Endothelial cell of umbilical vein (primary cell): ENCODE measurements around the gene PGAM4. TPM values are rescaled to one million over a fixed set of nuclear protein-coding genes. Genes with fewer than 3 reads are reported as not detected.

Experiments used
- BruUV-seq: library from RNA; stranded (reverse); fragments of 400-500 nt; replicated peaks from 2 replicates; lab custom pipeline; 2021; lab: Mats Ljungman, UMichigan
- CTCF ChIA-PET: fragments of 300-600, 350-600 bp; sonication (Branson Sonifier 250); formaldehyde crosslinking; loops from one replicate; lab custom pipeline; 2021; ENCODE audit warnings: antibody characterized with exemption, inconsistent platforms; lab: Charles Lee
- POLR2A ChIA-PET: fragments of 300-600, 350-600 bp; sonication (Branson Sonifier 250); formaldehyde crosslinking; loops from one replicate; lab custom pipeline; 2021; ENCODE audit warnings: antibody characterized with exemption, inconsistent platforms; lab: Charles Lee
- DNase-seq: peaks from one replicate; pipeline ENCODE4 v3.0.0-alpha.2; 2011; ENCODE audit warnings: low read depth, low spot score
- FAIRE-seq: peaks from 2 replicates; lab custom pipeline; 2011; peaks lifted over from hg19 to GRCh38; lab: Jason Lieb, UNC
- H2AFZ ChIP-seq: 2 replicates; pipeline ENCODE4 v1.6.0; 2012; ENCODE audit warnings: low read depth, low read length, control low read depth, inconsistent platforms
- H3K27ac ChIP-seq: 2 replicates; pipeline ENCODE4 v1.5.1; 2011; ENCODE audit warnings: low read depth, mild to moderate bottlenecking, control low read depth, low read length, moderate library complexity; ENCODE audit not compliant: insufficient read depth
- H3K27me3 ChIP-seq, 2 experiments: 2 replicates each; pipeline versions ENCODE4 v1.6.0 to v1.6.1; 2011; ENCODE audit warnings: low read length in 2 of 2, mixed read lengths in 1 of 2; ENCODE audit not compliant: control insufficient read depth in 2 of 2, insufficient read depth in 2 of 2
- H3K36me3 ChIP-seq, 2 experiments: 2 replicates in 1 of 2; 3 replicates in 1 of 2; pipeline ENCODE4 v1.5.1; 2011; ENCODE audit warnings: low read length in 2 of 2, mild to moderate bottlenecking in 1 of 2, moderate library complexity in 1 of 2; ENCODE audit not compliant: control insufficient read depth in 2 of 2, insufficient read depth in 2 of 2; ENCODE audit errors: extremely low read depth in 1 of 2
- H3K4me1 ChIP-seq: 3 replicates; pipeline ENCODE4 v1.5.1; 2011; ENCODE audit warnings: mild to moderate bottlenecking, low read length; ENCODE audit not compliant: control insufficient read depth, insufficient read depth; ENCODE audit errors: extremely low read depth
- H3K4me2 ChIP-seq: 2 replicates; pipeline ENCODE4 v1.6.1; 2011; ENCODE audit warnings: low read length, control low read depth, mixed read lengths; ENCODE audit not compliant: insufficient read depth
- H3K4me3 ChIP-seq, 3 experiments: fragments of 200-600 bp in 1 of 3; sonication (generic), shearing (Covaris generic) in 1 of 3; replicated peaks in 1 of 3; 2 replicates each; pipeline ENCODE4 v1.5.1; 2011 to 2016; ENCODE audit warnings: control low read depth in 3 of 3, low read length in 3 of 3, mild to moderate bottlenecking in 2 of 3, inconsistent platforms in 1 of 3, low read depth in 1 of 3, moderate library complexity in 1 of 3; ENCODE audit not compliant: insufficient read depth in 1 of 3
- H3K79me2 ChIP-seq: 2 replicates; pipeline ENCODE4 v1.6.0; 2012; ENCODE audit warnings: low read length, inconsistent platforms; ENCODE audit not compliant: control insufficient read depth, insufficient read depth
- H3K9ac ChIP-seq: replicated peaks from 2 replicates; pipeline ENCODE3; 2011; ENCODE audit warnings: low read length, control low read depth; ENCODE audit not compliant: insufficient read depth; ENCODE audit errors: extremely low read depth
- H3K9me1 ChIP-seq: replicated peaks from 3 replicates; pipeline ENCODE4 v1.6.0; 2011; ENCODE audit warnings: mild to moderate bottlenecking, low read length; ENCODE audit not compliant: control insufficient read depth, insufficient read depth; ENCODE audit errors: extremely low read depth
- H3K9me3 ChIP-seq: replicated peaks from 2 replicates; pipeline ENCODE4 v1.5.1; 2012; ENCODE audit warnings: low read length, inconsistent platforms; ENCODE audit not compliant: control insufficient read depth, insufficient read depth
- H4K20me1 ChIP-seq: replicated peaks from 2 replicates; pipeline ENCODE3; 2011; ENCODE audit warnings: mild to moderate bottlenecking, low read length; ENCODE audit not compliant: control insufficient read depth, insufficient read depth; ENCODE audit errors: extremely low read depth
- CTCF ChIP-seq, 2 donors: IDR thresholded peaks; 1 replicate in 1 of 2; 2 replicates in 1 of 2; pipeline ENCODE4 v1.5.1; 2011; ENCODE audit warnings: low read length in 2 of 2, mild to moderate bottlenecking in 2 of 2, moderate library complexity in 2 of 2, control low read depth in 1 of 2, inconsistent platforms in 1 of 2, low read depth in 1 of 2; ENCODE audit not compliant: insufficient read depth in 1 of 2; ENCODE audit errors: extremely low read depth in 1 of 2
- EZH2 ChIP-seq: IDR thresholded peaks from 2 replicates; pipeline ENCODE4 v1.6.1; 2012; ENCODE audit warnings: borderline replicate concordance, low read depth, mild to moderate bottlenecking, moderate library complexity, low read length, inconsistent platforms; ENCODE audit not compliant: severe bottlenecking
- FOS ChIP-seq: IDR thresholded peaks from 2 replicates; pipeline ENCODE4 v1.6.1; 2011; ENCODE audit warnings: mild to moderate bottlenecking, low read length, moderate library complexity, borderline replicate concordance; ENCODE audit not compliant: insufficient read depth
- GATA2 ChIP-seq: IDR thresholded peaks from 2 replicates; pipeline ENCODE4 v1.7.0; 2011; ENCODE audit warnings: low read depth, mild to moderate bottlenecking, moderate library complexity, mixed read lengths, low read length; ENCODE audit not compliant: insufficient read length, insufficient read depth
- JUN ChIP-seq: IDR thresholded peaks from 2 replicates; pipeline ENCODE4 v1.6.1; 2011; ENCODE audit warnings: borderline replicate concordance, low read depth; ENCODE audit not compliant: insufficient read length, insufficient read depth
- MAX ChIP-seq: IDR thresholded peaks from 2 replicates; pipeline ENCODE4 v1.6.1; 2011; ENCODE audit not compliant: insufficient read depth, insufficient read length
- MYC ChIP-seq: IDR thresholded peaks from one replicate; pipeline ENCODE4 v1.6.1; 2011; ENCODE audit warnings: mild to moderate bottlenecking, low read depth, low read length
- POLR2A ChIP-seq: IDR thresholded peaks from 2 replicates; pipeline ENCODE4 v1.6.1; 2012; ENCODE audit warnings: low read depth, mild to moderate bottlenecking, control low read depth, low read length
- POLR2AphosphoS5 ChIP-seq: IDR thresholded peaks from 2 replicates; pipeline ENCODE4 v1.6.1; 2012; ENCODE audit warnings: low read depth, mild to moderate bottlenecking, control low read depth, low read length, moderate library complexity; ENCODE audit not compliant: insufficient read depth
- dilution Hi-C: fragments of 300-500 bp; cut with MboI; formaldehyde crosslinking; loops from one replicate; pipeline ENCODE4 v1.15.0; 2019; ENCODE audit warnings: low sequenced_read_pairs; ENCODE audit not compliant: extremely low pct_ligation_motif_present
- intact Hi-C: fragments of 100-400 bp; cut with micrococcal nuclease; formaldehyde crosslinking; loops from one replicate; pipeline ENCODE4 v1.10.0; 2022
- polyA plus RNA-seq, 4 experiments: library from polyadenylated mRNA; depleted of rRNA in 3 of 4; stranded (reverse) in 3 of 4; unstranded in 1 of 4; fragments of >200 nt; gene quantifications; 2 replicates each; pipeline versions ENCODE4 v1.2.1 to v1.2.3, GENCODE V29; 2011 to 2012; ENCODE audit warnings: missing spikeins in 1 of 4
- total RNA-seq: library from RNA; stranded (reverse); gene quantifications from 2 replicates; pipeline ENCODE4 v1.2.3, GENCODE V29; 2021

PGAM4 gene
- total and polyA plus RNA-seq, 2 donors (not counting 3 experiments of a cell fraction or from before 2014, with no cell fraction given): 0.12 TPM; not detected in 1

GRCh38 chrX:77930581-77930980, 38.9 kb downstream of the PGAM4 start:
- TF ChIP-seq MYC: no peak
- no peak for TF ChIP-seq CTCF (IDR thresholded peaks at IDR 0.05; ENCODE audit: extremely low read depth in 1 of 2, insufficient read depth in 1 of 2, low read depth in 1 of 2, low read length in 2 of 2)
- TF ChIP-seq POLR2AphosphoS5: no peak
- no peak for TF ChIP-seq JUN
- TF ChIP-seq MAX: no peak
- no peak for TF ChIP-seq POLR2A
- Histone ChIP-seq H2AFZ (no peak overlapping the region), H3K4me2 (no peak overlapping the region), H3K4me1 (no peaks in the 10 kb centered on the region), H3K9me3 (no peaks in the 10 kb centered on the region), H3K27me3 (no peaks in the 10 kb centered on the region), H3K9ac (no peak overlapping the region), H3K4me3 (no peak overlapping the region), H3K36me3 (no peaks in the 10 kb centered on the region), H3K27ac (no peak overlapping the region), H4K20me1 (no peaks in the 10 kb centered on the region), H3K79me2 (no peaks in the 10 kb centered on the region), H3K9me1 (no peaks in the 10 kb centered on the region)
- intact Hi-C loops (no loop called here), dilution Hi-C loops (no loop called here)
- DNase-seq: no peak
- BruUV-seq: no TSS peak
- no peak for FAIRE-seq
- POLR2A ChIA-PET: no interaction called here
- CTCF ChIA-PET: interaction anchor here (1.2 kb wide), 1 partner anchor 35 kb away, joined by 3 read pairs; the partner anchor contains the start of gene MAGT1

- intact Hi-C loops: no loop called here
Observed at GRCh38 chrX:77925764-77926163, 43.7 kb downstream of the PGAM4 start.

More at GRCh38 chrX:77925764-77926163, 43.7 kb downstream of the PGAM4 start:
- Histone ChIP-seq H3K9me3 (no peaks in the 10 kb centered on the region), H3K27me3 (no peaks in the 10 kb centered on the region), H3K4me2 (no peak overlapping the region), H3K79me2 (no peaks in the 10 kb centered on the region), H3K9ac (no peak overlapping the region), H2AFZ (no peak overlapping the region), H3K9me1 (no peaks in the 10 kb centered on the region), H3K36me3 (no peaks in the 10 kb centered on the region), H3K27ac (no peak overlapping the region), H3K4me1 (no peaks in the 10 kb centered on the region), H3K4me3 (no peak overlapping the region), H4K20me1 (no peaks in the 10 kb centered on the region)
- no peak for TF ChIP-seq GATA2
- TF ChIP-seq POLR2AphosphoS5: no peak
- TF ChIP-seq JUN: no peak
- no peak for TF ChIP-seq MAX
- TF ChIP-seq EZH2: no peak
- no peak for TF ChIP-seq MYC
- TF ChIP-seq FOS: no peak
- TF ChIP-seq POLR2A: no peak
- no peak for TF ChIP-seq CTCF (IDR thresholded peaks at IDR 0.05; ENCODE audit: extremely low read depth in 1 of 2, insufficient read depth in 1 of 2, low read depth in 1 of 2, low read length in 2 of 2)
- CTCF ChIA-PET: interaction anchor here (0.7 kb wide), 1 partner anchor 100 kb away, joined by 3 read pairs; no protein-coding TSS in a partner anchor
- dilution Hi-C loops: no loop called here
- POLR2A ChIA-PET: no interaction called here
- DNase-seq: no peak
- peak; percentile 49 for FAIRE-seq
- BruUV-seq: no TSS peak
